ENCODE data around the gene OR1L8.
"Not testable (repeated sequence)": the region's sequence is repeated elsewhere in the genome, so short reads cannot be mapped to it uniquely, and the experiment has no call there.

Gene OR1L8

DNA sequence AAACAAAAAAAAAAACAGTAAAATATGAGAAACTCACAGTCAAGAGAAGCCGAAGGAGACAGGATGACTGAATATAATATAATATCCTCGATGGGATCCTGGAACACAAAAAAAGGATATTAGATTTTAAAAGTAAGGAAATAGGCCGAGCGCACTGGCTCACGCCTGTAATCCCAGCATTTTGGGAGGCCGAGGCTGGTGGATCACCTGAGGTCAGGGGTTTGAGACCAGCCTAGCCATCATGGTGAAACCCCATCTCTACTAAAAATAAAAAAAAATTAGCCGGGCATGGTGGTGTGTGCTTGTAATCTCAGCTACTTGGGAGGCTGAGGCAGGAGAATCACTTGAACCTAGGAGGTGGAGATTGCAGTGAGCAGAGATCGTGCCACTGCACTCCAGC, at the start of gene OR1L8:
TSS of gene OR1L8 (minus strand) at position 101 of the 400 bp plus-strand sequence. CDS start 14,907 bp downstream, outside the sequence.
- in situ Hi-C loops (cut with MboI; ENCODE audit: low sequenced_read_pairs), result not testable (repeated sequence)

DNA sequence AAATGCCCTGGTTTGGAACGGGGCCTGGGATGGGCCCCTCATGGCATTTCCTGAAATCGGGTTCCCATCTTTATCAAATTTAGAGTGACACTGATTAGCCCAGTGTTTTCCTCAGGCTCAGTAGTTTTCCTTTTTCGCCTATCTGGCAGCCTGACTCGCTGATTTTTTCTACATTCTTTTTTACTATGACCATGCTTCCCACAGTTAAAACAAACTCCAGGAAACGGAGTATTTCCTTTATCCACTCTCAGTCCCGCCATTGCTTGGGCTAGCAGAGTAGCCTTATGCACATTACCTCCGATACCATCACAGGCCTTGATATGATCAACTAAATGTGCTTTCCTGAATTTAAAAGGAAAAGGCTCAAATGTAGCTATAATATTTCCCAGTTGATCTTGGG, 36.8 kb upstream of the OR1L8 start:
- in situ Hi-C loops (cut with MboI; ENCODE audit: low sequenced_read_pairs), result no loop called here

- in situ Hi-C loops (cut with MboI; ENCODE audit: low sequenced_read_pairs), result no loop called here
Observed at GRCh38 chr9:122614362-122614761, 31.2 kb upstream of the OR1L8 start, which contains the start of gene OR1Q1. OR1Q1 (plus strand) TSS chr9:122614738; CDS start chr9:122614738, 0 bp downstream.

- in situ Hi-C loops (cut with MboI; ENCODE audit: low sequenced_read_pairs), result no loop called here
Observed at GRCh38 chr9:122609804-122610203, 26.6 kb upstream of the OR1L8 start.

DNA sequence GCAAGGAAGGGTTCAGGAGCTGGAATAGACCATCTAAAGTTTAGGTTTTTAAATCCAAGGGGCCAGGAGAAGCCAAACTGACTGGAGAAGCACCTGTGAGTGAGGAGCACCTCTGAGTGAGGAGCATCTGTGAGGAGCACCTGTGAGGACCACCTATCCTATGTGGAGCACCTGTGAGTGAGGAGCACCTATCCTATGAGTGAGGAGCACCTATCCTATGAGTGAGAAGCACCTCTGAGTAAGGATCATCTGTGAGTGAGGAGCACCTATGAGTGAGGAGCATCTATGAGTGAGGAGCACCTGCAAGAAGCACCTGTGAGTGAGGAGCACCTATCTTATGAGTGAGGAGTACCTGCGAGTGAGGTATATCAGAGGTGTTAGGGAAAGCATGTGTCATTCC, 23.4 kb upstream of the OR1L8 start:
- in situ Hi-C loops (cut with MboI; ENCODE audit: low sequenced_read_pairs), result no loop called here

GRCh38 chr9:122605691-122606090, 22.5 kb upstream of the OR1L8 start:
- in situ Hi-C loops (cut with MboI; ENCODE audit: low sequenced_read_pairs), result no loop called here

GRCh38 chr9:122580360-122580759, 2.8 kb downstream of the OR1L8 start:
- in situ Hi-C loops (cut with MboI; ENCODE audit: low sequenced_read_pairs), result no loop called here

GRCh38 chr9:122579874-122580273, 3.3 kb downstream of the OR1L8 start:
- in situ Hi-C loops (cut with MboI; ENCODE audit: low sequenced_read_pairs), result no loop called here

DNA sequence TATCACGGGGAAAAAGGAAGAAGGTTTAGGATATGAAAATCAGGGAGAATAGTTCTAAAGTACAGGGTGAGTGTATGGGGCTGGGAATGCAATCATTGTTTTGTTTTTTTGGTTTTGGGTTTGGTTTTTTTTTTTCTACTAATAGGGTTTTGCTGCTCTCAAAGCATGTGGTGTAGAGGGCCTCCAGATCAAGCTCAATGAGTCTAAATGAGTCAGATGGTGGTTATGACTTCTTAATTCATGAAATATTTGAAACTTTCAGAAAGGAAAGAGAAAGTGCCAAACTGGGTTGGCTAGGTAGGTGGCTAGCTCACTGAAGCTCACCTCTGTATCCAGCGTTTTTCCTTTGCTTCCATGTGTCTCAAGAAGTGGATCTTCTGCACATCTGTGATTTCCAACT, 10.7 kb downstream of the OR1L8 start:
- in situ Hi-C loops (cut with MboI; ENCODE audit: low sequenced_read_pairs), result no loop called here

DNA sequence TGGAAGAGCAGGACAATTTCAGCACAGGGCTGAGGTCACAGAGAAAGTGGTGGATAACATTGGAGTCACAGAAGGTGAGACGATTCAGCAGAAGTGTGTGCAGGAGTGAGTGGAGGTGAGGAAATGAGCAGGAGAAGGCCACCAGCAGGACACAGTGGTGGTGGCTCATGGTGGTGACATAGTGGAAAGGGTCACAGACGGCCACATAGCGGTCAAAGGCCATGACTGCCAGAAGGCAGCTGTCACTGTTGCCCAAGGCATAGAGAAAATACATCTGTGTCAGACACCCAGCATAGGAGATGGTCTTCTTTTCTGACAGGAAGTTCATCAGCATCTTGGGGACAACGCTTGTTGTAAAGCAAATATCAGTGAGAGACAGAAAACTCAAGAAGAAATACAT, 15.3 kb downstream of the OR1L8 start:
- in situ Hi-C loops (cut with MboI; ENCODE audit: low sequenced_read_pairs), result no loop called here

GRCh38 chr9:122562134-122562760, 20.9 kb downstream of the OR1L8 start:
- in situ Hi-C loops (cut with MboI; ENCODE audit: low sequenced_read_pairs), result no loop called here

DNA sequence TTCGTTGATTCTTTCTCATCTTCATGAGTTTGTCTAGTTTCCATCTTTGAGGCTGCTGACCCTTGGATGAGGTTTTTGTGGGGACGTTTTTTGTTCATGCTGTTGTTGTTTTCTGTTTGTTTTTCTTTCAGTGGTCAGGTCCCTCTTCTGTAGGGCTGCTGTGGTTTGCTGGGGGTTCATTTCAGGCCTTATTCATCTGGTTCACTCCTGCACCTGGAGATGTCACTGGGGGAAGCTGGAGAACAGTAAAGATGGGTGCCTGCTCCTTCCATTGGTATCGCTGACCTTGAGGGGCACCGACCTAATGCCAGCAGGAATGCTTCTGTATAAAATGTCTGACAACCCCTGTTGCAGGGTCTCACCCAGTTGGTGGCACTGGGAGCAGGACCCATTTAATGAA, 21.7 kb downstream of the OR1L8 start:
- in situ Hi-C loops (cut with MboI; ENCODE audit: low sequenced_read_pairs), result no loop called here

DNA sequence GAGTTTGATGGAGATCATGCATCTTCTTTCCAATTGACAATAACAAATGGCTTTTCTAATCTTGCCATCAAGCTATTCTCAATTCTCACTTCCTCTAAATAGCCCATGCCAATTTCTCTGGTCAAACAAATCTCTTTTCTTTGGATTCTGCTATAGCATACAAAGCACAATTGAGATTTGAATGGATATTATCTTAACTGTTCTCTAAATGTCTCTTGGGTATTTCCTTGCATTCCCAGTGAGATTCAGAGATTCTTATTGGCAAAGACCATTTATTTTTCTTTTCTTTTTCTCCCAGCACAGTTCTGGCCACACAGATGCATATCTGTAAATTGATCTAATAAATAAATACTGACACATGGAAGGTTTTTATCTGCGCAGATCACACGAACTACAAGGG, 30.4 kb downstream of the OR1L8 start, which contains the start of gene OR1N2:
TSS of gene OR1N2 (plus strand) at position 301 of the 400 bp plus-strand sequence. CDS start 100 bp downstream, outside the sequence.
- in situ Hi-C loops (cut with MboI; ENCODE audit: low sequenced_read_pairs), result no loop called here

DNA sequence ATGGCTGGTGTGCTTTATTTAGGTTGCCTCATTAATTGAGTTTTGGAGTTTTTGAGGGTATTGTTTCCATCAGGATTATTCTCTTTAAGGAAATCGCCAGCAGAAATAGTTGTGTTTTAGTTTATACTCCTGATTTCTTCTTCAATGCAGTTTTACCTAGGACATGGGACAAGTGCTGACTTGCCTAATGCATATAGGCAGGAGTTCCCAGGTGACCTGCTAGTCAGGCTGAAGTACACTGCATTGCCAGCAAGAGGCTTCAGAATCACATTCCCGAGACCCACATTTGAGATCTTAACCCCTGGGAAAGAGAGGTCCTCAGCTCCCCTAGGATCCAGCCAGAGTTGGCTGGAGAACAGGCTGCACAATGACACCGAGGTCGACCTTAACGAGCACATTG, 31.8 kb downstream of the OR1L8 start:
- in situ Hi-C loops (cut with MboI; ENCODE audit: low sequenced_read_pairs), result no loop called here

DNA sequence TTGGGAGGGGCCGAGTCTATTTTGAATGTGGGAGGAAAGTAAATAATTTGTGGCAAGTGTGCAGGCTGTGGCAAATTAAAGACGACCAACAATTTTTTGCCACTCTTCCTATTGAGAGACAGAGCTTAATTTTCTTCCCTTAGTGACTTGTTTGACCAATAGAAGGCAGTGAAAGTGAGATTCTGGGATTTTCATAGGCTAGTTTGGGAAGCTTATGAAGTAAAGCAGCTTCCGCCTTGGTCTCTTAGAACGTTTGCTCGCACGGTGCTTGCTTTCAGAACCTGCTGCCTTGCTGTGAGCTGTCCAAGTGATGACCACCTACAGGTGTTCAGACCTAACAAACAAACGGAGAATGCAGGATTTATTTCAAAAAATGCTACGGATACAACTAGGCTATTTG, 37.0 kb downstream of the OR1L8 start:
- in situ Hi-C loops (cut with MboI; ENCODE audit: low sequenced_read_pairs), result no loop called here

- in situ Hi-C loops (cut with MboI; ENCODE audit: low sequenced_read_pairs), result no loop called here
Observed at GRCh38 chr9:122538757-122539156, 44.4 kb downstream of the OR1L8 start.

GRCh38 chr9:122537066-122537465, 46.1 kb downstream of the OR1L8 start:
- in situ Hi-C loops (cut with MboI; ENCODE audit: low sequenced_read_pairs), result not testable (repeated sequence)

GRCh38 chr9:122536134-122536533, 47.0 kb downstream of the OR1L8 start:
- in situ Hi-C loops (cut with MboI; ENCODE audit: low sequenced_read_pairs), result no loop called here

DNA sequence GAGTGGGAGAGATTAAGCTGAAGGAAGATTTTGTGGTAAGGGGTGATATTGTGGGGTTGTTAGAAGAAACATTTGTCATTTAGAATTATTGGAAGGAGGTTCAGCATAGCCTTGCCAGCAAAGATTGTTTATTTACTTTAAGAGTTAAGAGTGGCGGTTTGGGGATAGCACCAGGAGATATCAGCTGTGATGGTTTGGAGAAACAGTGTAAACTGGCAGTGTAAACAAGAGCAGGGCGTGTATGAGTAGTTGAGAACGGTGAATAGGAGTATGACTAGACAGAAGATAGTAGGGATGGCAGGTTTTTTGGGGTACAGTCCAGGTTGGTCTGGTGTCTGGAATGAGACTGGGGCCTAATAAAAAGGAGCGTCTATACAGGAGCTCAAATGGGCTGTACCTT, 52.0 kb downstream of the OR1L8 start:
- in situ Hi-C loops (cut with MboI; ENCODE audit: low sequenced_read_pairs), result not testable (repeated sequence)

DNA sequence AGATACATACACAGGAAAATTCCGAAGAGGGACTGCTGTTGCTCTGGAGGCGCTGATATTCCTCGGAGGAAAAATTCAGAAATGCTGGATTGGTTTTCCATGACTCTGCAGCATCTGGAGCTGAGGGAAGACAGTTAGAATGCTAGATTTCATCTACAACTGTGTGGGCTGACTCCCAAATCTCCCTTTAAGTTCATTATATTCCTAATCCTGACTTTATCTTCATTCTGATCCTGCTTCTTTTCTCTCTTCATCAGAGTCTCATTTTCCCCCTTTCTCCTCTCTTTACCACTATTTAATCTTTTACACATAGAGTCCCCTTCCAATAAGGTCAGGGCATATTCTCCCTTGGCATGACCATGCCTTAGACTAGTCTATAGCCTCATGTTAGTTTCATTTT, 56.0 kb downstream of the OR1L8 start, which contains the start of gene OR1N1:
TSS of gene OR1N1 (minus strand) at position 101 of the 400 bp plus-strand sequence. CDS start at position 101, 0 bp downstream.
- in situ Hi-C loops (cut with MboI; ENCODE audit: low sequenced_read_pairs), result no loop called here

DNA sequence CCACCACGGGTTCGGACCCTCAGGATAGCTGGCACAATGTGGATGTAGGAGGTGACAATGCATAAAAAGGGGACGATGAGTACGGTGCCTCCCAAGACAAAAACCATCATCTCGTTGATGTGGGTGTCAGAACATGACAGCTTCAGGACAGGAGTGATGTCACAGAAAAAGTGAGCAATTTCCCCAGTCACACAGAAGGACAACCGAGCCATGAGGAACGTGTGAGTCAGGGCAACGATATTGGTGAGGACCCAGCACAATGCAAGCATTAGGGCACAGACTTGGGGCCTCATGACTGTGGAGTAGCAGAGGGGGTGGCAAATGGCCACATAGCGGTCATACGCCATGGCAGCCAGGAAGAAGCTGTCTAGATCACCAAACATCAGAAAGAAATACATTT, 56.6 kb downstream of the OR1L8 start:
- in situ Hi-C loops (cut with MboI; ENCODE audit: low sequenced_read_pairs), result no loop called here

DNA sequence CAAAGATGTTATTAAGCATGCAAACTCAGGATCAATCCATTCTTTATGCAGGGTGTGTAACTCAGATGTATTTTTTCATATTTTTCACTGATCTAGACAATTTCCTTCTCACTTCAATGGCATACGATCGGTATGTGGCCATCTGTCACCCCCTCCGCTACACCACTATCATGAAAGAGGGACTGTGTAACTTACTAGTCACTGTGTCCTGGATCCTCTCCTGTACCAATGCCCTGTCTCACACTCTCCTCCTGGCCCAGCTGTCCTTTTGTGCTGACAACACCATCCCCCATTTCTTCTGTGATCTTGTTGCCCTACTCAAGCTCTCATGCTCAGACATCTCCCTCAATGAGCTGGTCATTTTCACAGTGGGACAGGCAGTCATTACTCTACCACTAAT, 63.8 kb downstream of the OR1L8 start:
- in situ Hi-C loops (cut with MboI; ENCODE audit: low sequenced_read_pairs), result no loop called here

GRCh38 chr9:122518841-122519240, 64.3 kb downstream of the OR1L8 start, which contains the start of gene OR1J4:
OR1J4 (plus strand) TSS chr9:122519141; CDS start chr9:122519141, 0 bp downstream.
- in situ Hi-C loops (cut with MboI; ENCODE audit: low sequenced_read_pairs), result no loop called here

Measured in HL-60/S4 (cell line).